H9 (cell line): ENCODE measurements around the gene CACNB2. TPM values are rescaled to one million over a fixed set of nuclear protein-coding genes. Genes with fewer than 3 reads are reported as not detected.

Experiments used
- DNase-seq: peaks from one replicate; pipeline ENCODE4 v3.0.0-alpha.2; 2017
- H2AFZ ChIP-seq: one replicate; pipeline ENCODE4 v1.6.1; 2013; ENCODE audit warnings: mild to moderate bottlenecking, low read length, control low read depth, moderate library complexity
- H2AK5ac ChIP-seq: 2 replicates; pipeline ENCODE4 v1.6.1; 2013; ENCODE audit warnings: low read length, control low read depth, mixed read lengths; ENCODE audit not compliant: insufficient read length
- H2BK120ac ChIP-seq: one replicate; pipeline ENCODE4 v1.6.1; 2013; ENCODE audit warnings: low read depth, mild to moderate bottlenecking, low read length, control low read depth, inconsistent platforms; ENCODE audit not compliant: poor library complexity, severe bottlenecking
- H2BK12ac ChIP-seq: 2 replicates; pipeline ENCODE4 v1.6.1; 2013; ENCODE audit warnings: low read length, control low read depth, mixed read lengths, low read depth; ENCODE audit not compliant: insufficient read length
- H2BK15ac ChIP-seq: 2 replicates; pipeline ENCODE4 v1.6.1; 2013; ENCODE audit warnings: low read depth, low read length, control low read depth
- H2BK20ac ChIP-seq: one replicate; pipeline ENCODE4 v1.6.1; 2013; ENCODE audit warnings: low read depth, mild to moderate bottlenecking, low read length, control low read depth, inconsistent platforms; ENCODE audit not compliant: poor library complexity, severe bottlenecking
- H2BK5ac ChIP-seq: 2 replicates; pipeline ENCODE4 v1.6.1; 2013; ENCODE audit warnings: low read length, control low read depth, mixed read lengths; ENCODE audit not compliant: insufficient read length
- H3K14ac ChIP-seq: 2 replicates; pipeline ENCODE4 v1.6.1; 2013; ENCODE audit warnings: low read length, control low read depth; ENCODE audit not compliant: insufficient read depth
- H3K18ac ChIP-seq: 2 replicates; pipeline ENCODE4 v1.6.1; 2013; ENCODE audit warnings: low read depth, mild to moderate bottlenecking, mixed read lengths, low read length, control low read depth; ENCODE audit not compliant: insufficient read length
- H3K23ac ChIP-seq: 2 replicates; pipeline ENCODE4 v1.6.1; 2013; ENCODE audit warnings: low read length, control low read depth, mixed read lengths, low read depth; ENCODE audit not compliant: insufficient read length
- H3K23me2 ChIP-seq: 2 replicates; pipeline ENCODE4 v1.6.1; 2013; ENCODE audit warnings: low read depth, mild to moderate bottlenecking, mixed read lengths, low read length, control low read depth; ENCODE audit not compliant: insufficient read length, poor library complexity, severe bottlenecking
- H3K27ac ChIP-seq: 2 replicates; pipeline ENCODE4 v1.5.1; 2013; ENCODE audit warnings: low read length, control low read depth, mixed read lengths, low read depth; ENCODE audit not compliant: insufficient read length
- H3K27me3 ChIP-seq: 2 replicates; pipeline ENCODE4 v1.6.1; 2013; ENCODE audit warnings: low read length, control low read depth, inconsistent platforms; ENCODE audit not compliant: insufficient read depth
- H3K4ac ChIP-seq: 2 replicates; pipeline ENCODE4 v1.6.1; 2013; ENCODE audit warnings: low read depth, mild to moderate bottlenecking, control low read depth, inconsistent platforms, low read length, moderate library complexity
- H3K4me1 ChIP-seq: 2 replicates; pipeline ENCODE4 v1.6.1; 2013; ENCODE audit warnings: low read length, control low read depth, inconsistent platforms; ENCODE audit not compliant: insufficient read depth
- H3K4me2 ChIP-seq: 2 replicates; pipeline ENCODE4 v1.6.1; 2013; ENCODE audit warnings: low read length, control low read depth, mixed read lengths; ENCODE audit not compliant: insufficient read length, insufficient read depth
- H3K56ac ChIP-seq: 2 replicates; pipeline ENCODE4 v1.6.1; 2013; ENCODE audit warnings: low read depth, mild to moderate bottlenecking, mixed read lengths, low read length, control low read depth; ENCODE audit not compliant: insufficient read length
- H3K79me1 ChIP-seq: 2 replicates; pipeline ENCODE4 v1.6.1; 2013; ENCODE audit warnings: low read depth, mild to moderate bottlenecking, moderate library complexity, low read length, control low read depth, inconsistent platforms; ENCODE audit not compliant: insufficient read depth, poor library complexity, severe bottlenecking
- H3K79me2 ChIP-seq: 2 replicates; pipeline ENCODE4 v1.6.1; 2013; ENCODE audit warnings: low read length, control low read depth, inconsistent platforms; ENCODE audit not compliant: insufficient read depth
- H3K9ac ChIP-seq: 2 replicates; pipeline ENCODE4 v1.6.1; 2013; ENCODE audit warnings: low read length, control low read depth, mixed read lengths; ENCODE audit not compliant: insufficient read length; ENCODE audit errors: extremely low read depth
- H3K9me3 ChIP-seq: one replicate; pipeline ENCODE4 v1.6.1; 2013; ENCODE audit warnings: low read depth, low read length, inconsistent platforms; ENCODE audit not compliant: control insufficient read depth
- H3T11ph ChIP-seq: one replicate; pipeline ENCODE4 v1.6.1; 2013; ENCODE audit warnings: mild to moderate bottlenecking, low read length, control low read depth, inconsistent platforms
- H4K20me1 ChIP-seq: one replicate; pipeline ENCODE4 v1.6.1; 2013; ENCODE audit not compliant: control insufficient read depth, insufficient read length, insufficient read depth
- H4K5ac ChIP-seq: 2 replicates; pipeline ENCODE4 v1.6.1; 2013; ENCODE audit warnings: low read depth, mild to moderate bottlenecking, mixed read lengths, low read length, control low read depth; ENCODE audit not compliant: insufficient read length
- H4K8ac ChIP-seq: replicated peaks from 2 replicates; pipeline ENCODE4 v1.6.1; 2013; ENCODE audit warnings: low read length, control low read depth, mixed read lengths, low read depth; ENCODE audit not compliant: insufficient read length
- H4K91ac ChIP-seq: 2 replicates; pipeline ENCODE4 v1.6.1; 2013; ENCODE audit warnings: low read depth, mild to moderate bottlenecking, moderate library complexity, mixed read lengths, low read length, control low read depth; ENCODE audit not compliant: insufficient read length
- H3K27ac Mint-ChIP-seq, 3 experiments: 2 replicates in 2 of 3; 3 replicates in 1 of 3; pipeline ENCODE4 v1.8.0; 2020 to 2021; ENCODE audit warnings: mixed read lengths in 3 of 3, mild to moderate bottlenecking in 1 of 3, moderate library complexity in 1 of 3
- H3K27me3 Mint-ChIP-seq: 2 replicates; pipeline ENCODE4 v1.8.0; 2021; ENCODE audit warnings: low read depth, mild to moderate bottlenecking, moderate library complexity, mixed read lengths
- H3K36me3 Mint-ChIP-seq, 3 experiments: 2 replicates in 2 of 3; 3 replicates in 1 of 3; pipeline ENCODE4 v1.8.0; 2020 to 2021; ENCODE audit warnings: low read depth in 3 of 3, mixed read lengths in 3 of 3; ENCODE audit not compliant: insufficient read depth in 1 of 3
- H3K4me1 Mint-ChIP-seq, 2 experiments: 2 replicates each; pipeline ENCODE4 v1.8.0; 2020; ENCODE audit warnings: mixed read lengths in 2 of 2
- H3K4me3 Mint-ChIP-seq, 2 experiments: 2 replicates in 1 of 2; 3 replicates in 1 of 2; pipeline ENCODE4 v1.8.0; 2020 to 2021; ENCODE audit warnings: mild to moderate bottlenecking in 2 of 2, mixed read lengths in 2 of 2, moderate library complexity in 1 of 2
- H3K9me3 Mint-ChIP-seq, 2 experiments: 2 replicates in 1 of 2; 3 replicates in 1 of 2; pipeline ENCODE4 v1.8.0; 2020; ENCODE audit warnings: mild to moderate bottlenecking in 2 of 2, mixed read lengths in 2 of 2, moderate library complexity in 1 of 2
- WGBS: extraction: QIAGEN DNeasy Blood & Tissue Kit; methylation state at CpG from one replicate; pipeline ENCODE4 v1.1.7; 2013; ENCODE audit warnings: missing lambda C conversion rate, low lambda C conversion rate, mixed read lengths; ENCODE audit not compliant: insufficient read length; ENCODE audit errors: extremely low coverage; 5-methylcytosine and 5-hydroxymethylcytosine counted together
- total RNA-seq: library from RNA; stranded (reverse); gene quantifications from 2 replicates; pipeline ENCODE4 v1.2.1, GENCODE V29; 2021
- TF ChIP-seq, protein P1 (sequence below): fragments of 200-600 bp; sonication (generic); conservative IDR thresholded peaks from 3 replicates; pipeline ENCODE4 v1.8.0; 2021; ENCODE audit warnings: antibody characterized with exemption, mild to moderate bottlenecking

CACNB2 gene
- total RNA-seq, 1 experiment from 2014 or later = 2.6 TPM

GRCh38 chr10:18231480-18231879, 91.3 kb downstream of the CACNB2 start:
- H3K9me3 ChIP-seq = no peaks in the 10 kb centered on the region
- H3K27ac Mint-ChIP-seq = no peak overlapping the region
- no peak overlapping the region for H3K14ac ChIP-seq
- H3K23ac ChIP-seq = no peak overlapping the region
- no peak overlapping the region for H3K18ac ChIP-seq
- TF ChIP-seq, protein P1, sequence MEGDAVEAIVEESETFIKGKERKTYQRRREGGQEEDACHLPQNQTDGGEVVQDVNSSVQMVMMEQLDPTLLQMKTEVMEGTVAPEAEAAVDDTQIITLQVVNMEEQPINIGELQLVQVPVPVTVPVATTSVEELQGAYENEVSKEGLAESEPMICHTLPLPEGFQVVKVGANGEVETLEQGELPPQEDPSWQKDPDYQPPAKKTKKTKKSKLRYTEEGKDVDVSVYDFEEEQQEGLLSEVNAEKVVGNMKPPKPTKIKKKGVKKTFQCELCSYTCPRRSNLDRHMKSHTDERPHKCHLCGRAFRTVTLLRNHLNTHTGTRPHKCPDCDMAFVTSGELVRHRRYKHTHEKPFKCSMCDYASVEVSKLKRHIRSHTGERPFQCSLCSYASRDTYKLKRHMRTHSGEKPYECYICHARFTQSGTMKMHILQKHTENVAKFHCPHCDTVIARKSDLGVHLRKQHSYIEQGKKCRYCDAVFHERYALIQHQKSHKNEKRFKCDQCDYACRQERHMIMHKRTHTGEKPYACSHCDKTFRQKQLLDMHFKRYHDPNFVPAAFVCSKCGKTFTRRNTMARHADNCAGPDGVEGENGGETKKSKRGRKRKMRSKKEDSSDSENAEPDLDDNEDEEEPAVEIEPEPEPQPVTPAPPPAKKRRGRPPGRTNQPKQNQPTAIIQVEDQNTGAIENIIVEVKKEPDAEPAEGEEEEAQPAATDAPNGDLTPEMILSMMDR = no peak
- H3T11ph ChIP-seq = no peak overlapping the region
- no peak overlapping the region for H2BK20ac ChIP-seq
- H2BK15ac ChIP-seq = no peak overlapping the region
- no peak overlapping the region for H3K4me2 ChIP-seq
- WGBS = no CpG with 5 or more reads among the region's 2 CpGs
- H4K91ac ChIP-seq = no peak overlapping the region
- H3K9ac ChIP-seq = no peak overlapping the region
- H2BK120ac ChIP-seq = no peak overlapping the region
- H3K9me3 Mint-ChIP-seq = no peaks in the 10 kb centered on the region
- no peaks in the 10 kb centered on the region for H4K20me1 ChIP-seq
- H3K4me1 Mint-ChIP-seq = peaks cover 22% of the 10 kb centered on the region in 2 experiments
- no peak overlapping the region for H2BK5ac ChIP-seq
- no peak overlapping the region for H3K56ac ChIP-seq
- H3K79me2 ChIP-seq = no peaks in the 10 kb centered on the region
- DNase-seq = no peak
- H3K36me3 Mint-ChIP-seq = peaks cover 0 to 1% (median 0%) of the 10 kb centered on the region in 3 experiments; a peak in 1 of 7 replicates
- no peak overlapping the region for H4K5ac ChIP-seq
- no peaks in the 10 kb centered on the region for H3K79me1 ChIP-seq
- H3K27ac ChIP-seq = no peak overlapping the region
- no peak overlapping the region for H3K4ac ChIP-seq
- H4K8ac ChIP-seq = no peak overlapping the region
- H3K27me3 Mint-ChIP-seq = no peaks in the 10 kb centered on the region; the same call in 1 of the 2 replicates
- H2AK5ac ChIP-seq = no peak overlapping the region
- H3K4me3 Mint-ChIP-seq = no peak overlapping the region
- no peaks in the 10 kb centered on the region for H3K23me2 ChIP-seq
- no peaks in the 10 kb centered on the region; the same call in 1 of the 2 replicates for H3K4me1 ChIP-seq
- H2BK12ac ChIP-seq = no peak overlapping the region
- H3K27me3 ChIP-seq = no peaks in the 10 kb centered on the region
- no peak overlapping the region for H2AFZ ChIP-seq
